ENCODE measurements around the gene NCBP3.

The NCBP3 gene

GRCh38 chr17:3813171-3813570 is 32.9 kb downstream of the NCBP3 start:
- H3K4me3 ChIP-seq (ENCODE audit: low read depth, low read length), result no peak overlapping the region

- no peak overlapping the region for H3K4me3 ChIP-seq (ENCODE audit: low read depth, low read length)
Measured at GRCh38 chr17:3812771-3813170, 33.3 kb downstream of the NCBP3 start.

- no peak overlapping the region for H3K4me3 ChIP-seq (ENCODE audit: low read depth, low read length)
Measured at GRCh38 chr17:3812284-3812683, 33.8 kb downstream of the NCBP3 start.

GRCh38 chr17:3810019-3810418 is 36.0 kb downstream of the NCBP3 start:
- no peak overlapping the region for H3K4me3 ChIP-seq (ENCODE audit: low read depth, low read length)

- no peak overlapping the region for H3K4me3 ChIP-seq (ENCODE audit: low read depth, low read length)
Measured at GRCh38 chr17:3809135-3809534, 36.9 kb downstream of the NCBP3 start.

- no peak overlapping the region for H3K4me3 ChIP-seq (ENCODE audit: low read depth, low read length)
Measured at GRCh38 chr17:3808701-3809100, 37.3 kb downstream of the NCBP3 start.

GRCh38 chr17:3805581-3805980 is 40.5 kb downstream of the NCBP3 start:
- no peak overlapping the region for H3K4me3 ChIP-seq (ENCODE audit: low read depth, low read length)

GRCh38 chr17:3804503-3804931 is 41.5 kb downstream of the NCBP3 start:
- no peak overlapping the region for H3K4me3 ChIP-seq (ENCODE audit: low read depth, low read length)

- no peak overlapping the region for H3K4me3 ChIP-seq (ENCODE audit: low read depth, low read length)
Measured at GRCh38 chr17:3803308-3803640, 42.8 kb downstream of the NCBP3 start.

GRCh38 chr17:3802461-3803307 is 43.4 kb downstream of the NCBP3 start:
- H3K4me3 ChIP-seq (ENCODE audit: low read depth, low read length), result no peak overlapping the region

- H3K4me3 ChIP-seq (ENCODE audit: low read depth, low read length), result no peak overlapping the region
Measured at GRCh38 chr17:3801792-3802191, 44.3 kb downstream of the NCBP3 start.

GRCh38 chr17:3801347-3801746 is 44.7 kb downstream of the NCBP3 start:
- no peak overlapping the region for H3K4me3 ChIP-seq (ENCODE audit: low read depth, low read length)

GRCh38 chr17:3800362-3801271 is 45.4 kb downstream of the NCBP3 start, which contains the start of gene ITGAE:
Gene ITGAE, minus strand, starts transcription at chr17:3801188. Its CDS starts 44 bp downstream, at chr17:3801144.
- no peak within 1 kb of the TSS for H3K4me3 ChIP-seq (ENCODE audit: low read depth, low read length)

- no peak overlapping the region for H3K4me3 ChIP-seq (ENCODE audit: low read depth, low read length)
Measured at GRCh38 chr17:3799181-3799945, 46.7 kb downstream of the NCBP3 start.

- no peak overlapping the region for H3K4me3 ChIP-seq (ENCODE audit: low read depth, low read length)
Measured at GRCh38 chr17:3798273-3799180, 47.5 kb downstream of the NCBP3 start.

- no peak overlapping the region for H3K4me3 ChIP-seq (ENCODE audit: low read depth, low read length)
Measured at GRCh38 chr17:3796822-3797170, 49.2 kb downstream of the NCBP3 start.

- no peak overlapping the region for H3K4me3 ChIP-seq (ENCODE audit: low read depth, low read length)
Measured at GRCh38 chr17:3796110-3796821, 49.8 kb downstream of the NCBP3 start.

- no peak overlapping the region for H3K4me3 ChIP-seq (ENCODE audit: low read depth, low read length)
Measured at GRCh38 chr17:3795390-3796102, 50.5 kb downstream of the NCBP3 start.
